H9 (cell line): ENCODE data around the gene SDF2. TPM values are rescaled to one million over a fixed set of nuclear protein-coding genes. Genes with fewer than 3 reads are reported as not detected.

ENCODE experiments used
- DNase-seq: peaks from one replicate; pipeline ENCODE4 v3.0.0-alpha.2; 2017
- H2AFZ ChIP-seq: one replicate; pipeline ENCODE4 v1.6.1; 2013; ENCODE audit warnings: mild to moderate bottlenecking, low read length, control low read depth, moderate library complexity
- H2AK5ac ChIP-seq: 2 replicates; pipeline ENCODE4 v1.6.1; 2013; ENCODE audit warnings: low read length, control low read depth, mixed read lengths; ENCODE audit not compliant: insufficient read length
- H2BK120ac ChIP-seq: one replicate; pipeline ENCODE4 v1.6.1; 2013; ENCODE audit warnings: low read depth, mild to moderate bottlenecking, low read length, control low read depth, inconsistent platforms; ENCODE audit not compliant: poor library complexity, severe bottlenecking
- H2BK12ac ChIP-seq: 2 replicates; pipeline ENCODE4 v1.6.1; 2013; ENCODE audit warnings: low read length, control low read depth, mixed read lengths, low read depth; ENCODE audit not compliant: insufficient read length
- H2BK15ac ChIP-seq: 2 replicates; pipeline ENCODE4 v1.6.1; 2013; ENCODE audit warnings: low read depth, low read length, control low read depth
- H2BK20ac ChIP-seq: one replicate; pipeline ENCODE4 v1.6.1; 2013; ENCODE audit warnings: low read depth, mild to moderate bottlenecking, low read length, control low read depth, inconsistent platforms; ENCODE audit not compliant: poor library complexity, severe bottlenecking
- H2BK5ac ChIP-seq: 2 replicates; pipeline ENCODE4 v1.6.1; 2013; ENCODE audit warnings: low read length, control low read depth, mixed read lengths; ENCODE audit not compliant: insufficient read length
- H3K14ac ChIP-seq: 2 replicates; pipeline ENCODE4 v1.6.1; 2013; ENCODE audit warnings: low read length, control low read depth; ENCODE audit not compliant: insufficient read depth
- H3K18ac ChIP-seq: 2 replicates; pipeline ENCODE4 v1.6.1; 2013; ENCODE audit warnings: low read depth, mild to moderate bottlenecking, mixed read lengths, low read length, control low read depth; ENCODE audit not compliant: insufficient read length
- H3K23ac ChIP-seq: 2 replicates; pipeline ENCODE4 v1.6.1; 2013; ENCODE audit warnings: low read length, control low read depth, mixed read lengths, low read depth; ENCODE audit not compliant: insufficient read length
- H3K23me2 ChIP-seq: 2 replicates; pipeline ENCODE4 v1.6.1; 2013; ENCODE audit warnings: low read depth, mild to moderate bottlenecking, mixed read lengths, low read length, control low read depth; ENCODE audit not compliant: insufficient read length, poor library complexity, severe bottlenecking
- H3K27ac ChIP-seq: 2 replicates; pipeline ENCODE4 v1.5.1; 2013; ENCODE audit warnings: low read length, control low read depth, mixed read lengths, low read depth; ENCODE audit not compliant: insufficient read length
- H3K27me3 ChIP-seq: 2 replicates; pipeline ENCODE4 v1.6.1; 2013; ENCODE audit warnings: low read length, control low read depth, inconsistent platforms; ENCODE audit not compliant: insufficient read depth
- H3K4ac ChIP-seq: 2 replicates; pipeline ENCODE4 v1.6.1; 2013; ENCODE audit warnings: low read depth, mild to moderate bottlenecking, control low read depth, inconsistent platforms, low read length, moderate library complexity
- H3K4me1 ChIP-seq: 2 replicates; pipeline ENCODE4 v1.6.1; 2013; ENCODE audit warnings: low read length, control low read depth, inconsistent platforms; ENCODE audit not compliant: insufficient read depth
- H3K4me2 ChIP-seq: 2 replicates; pipeline ENCODE4 v1.6.1; 2013; ENCODE audit warnings: low read length, control low read depth, mixed read lengths; ENCODE audit not compliant: insufficient read length, insufficient read depth
- H3K56ac ChIP-seq: 2 replicates; pipeline ENCODE4 v1.6.1; 2013; ENCODE audit warnings: low read depth, mild to moderate bottlenecking, mixed read lengths, low read length, control low read depth; ENCODE audit not compliant: insufficient read length
- H3K79me1 ChIP-seq: 2 replicates; pipeline ENCODE4 v1.6.1; 2013; ENCODE audit warnings: low read depth, mild to moderate bottlenecking, moderate library complexity, low read length, control low read depth, inconsistent platforms; ENCODE audit not compliant: insufficient read depth, poor library complexity, severe bottlenecking
- H3K79me2 ChIP-seq: 2 replicates; pipeline ENCODE4 v1.6.1; 2013; ENCODE audit warnings: low read length, control low read depth, inconsistent platforms; ENCODE audit not compliant: insufficient read depth
- H3K9ac ChIP-seq: 2 replicates; pipeline ENCODE4 v1.6.1; 2013; ENCODE audit warnings: low read length, control low read depth, mixed read lengths; ENCODE audit not compliant: insufficient read length; ENCODE audit errors: extremely low read depth
- H3K9me3 ChIP-seq: one replicate; pipeline ENCODE4 v1.6.1; 2013; ENCODE audit warnings: low read depth, low read length, inconsistent platforms; ENCODE audit not compliant: control insufficient read depth
- H3T11ph ChIP-seq: one replicate; pipeline ENCODE4 v1.6.1; 2013; ENCODE audit warnings: mild to moderate bottlenecking, low read length, control low read depth, inconsistent platforms
- H4K20me1 ChIP-seq: one replicate; pipeline ENCODE4 v1.6.1; 2013; ENCODE audit not compliant: control insufficient read depth, insufficient read length, insufficient read depth
- H4K5ac ChIP-seq: 2 replicates; pipeline ENCODE4 v1.6.1; 2013; ENCODE audit warnings: low read depth, mild to moderate bottlenecking, mixed read lengths, low read length, control low read depth; ENCODE audit not compliant: insufficient read length
- H4K8ac ChIP-seq: replicated peaks from 2 replicates; pipeline ENCODE4 v1.6.1; 2013; ENCODE audit warnings: low read length, control low read depth, mixed read lengths, low read depth; ENCODE audit not compliant: insufficient read length
- H4K91ac ChIP-seq: 2 replicates; pipeline ENCODE4 v1.6.1; 2013; ENCODE audit warnings: low read depth, mild to moderate bottlenecking, moderate library complexity, mixed read lengths, low read length, control low read depth; ENCODE audit not compliant: insufficient read length
- H3K27ac Mint-ChIP-seq, 3 experiments: 2 replicates in 2 of 3; 3 replicates in 1 of 3; pipeline ENCODE4 v1.8.0; 2020 to 2021; ENCODE audit warnings: mixed read lengths in 3 of 3, mild to moderate bottlenecking in 1 of 3, moderate library complexity in 1 of 3
- H3K27me3 Mint-ChIP-seq: 2 replicates; pipeline ENCODE4 v1.8.0; 2021; ENCODE audit warnings: low read depth, mild to moderate bottlenecking, moderate library complexity, mixed read lengths
- H3K36me3 Mint-ChIP-seq, 3 experiments: 2 replicates in 2 of 3; 3 replicates in 1 of 3; pipeline ENCODE4 v1.8.0; 2020 to 2021; ENCODE audit warnings: low read depth in 3 of 3, mixed read lengths in 3 of 3; ENCODE audit not compliant: insufficient read depth in 1 of 3
- H3K4me1 Mint-ChIP-seq, 2 experiments: 2 replicates each; pipeline ENCODE4 v1.8.0; 2020; ENCODE audit warnings: mixed read lengths in 2 of 2
- H3K4me3 Mint-ChIP-seq, 2 experiments: 2 replicates in 1 of 2; 3 replicates in 1 of 2; pipeline ENCODE4 v1.8.0; 2020 to 2021; ENCODE audit warnings: mild to moderate bottlenecking in 2 of 2, mixed read lengths in 2 of 2, moderate library complexity in 1 of 2
- H3K9me3 Mint-ChIP-seq, 2 experiments: 2 replicates in 1 of 2; 3 replicates in 1 of 2; pipeline ENCODE4 v1.8.0; 2020; ENCODE audit warnings: mild to moderate bottlenecking in 2 of 2, mixed read lengths in 2 of 2, moderate library complexity in 1 of 2
- CTCF ChIP-seq: fragments of 200-600 bp; sonication (generic); conservative IDR thresholded peaks from 3 replicates; pipeline ENCODE4 v1.8.0; 2021; ENCODE audit warnings: antibody characterized with exemption, mild to moderate bottlenecking
- WGBS: extraction: QIAGEN DNeasy Blood & Tissue Kit; methylation state at CpG from one replicate; pipeline ENCODE4 v1.1.7; 2013; ENCODE audit warnings: missing lambda C conversion rate, low lambda C conversion rate, mixed read lengths; ENCODE audit not compliant: insufficient read length; ENCODE audit errors: extremely low coverage; 5-methylcytosine and 5-hydroxymethylcytosine counted together
- total RNA-seq: library from RNA; stranded (reverse); gene quantifications from 2 replicates; pipeline ENCODE4 v1.2.1, GENCODE V29; 2021

Gene SDF2
- total RNA-seq, 1 experiment from 2014 or later: 40.2 TPM

DNA sequence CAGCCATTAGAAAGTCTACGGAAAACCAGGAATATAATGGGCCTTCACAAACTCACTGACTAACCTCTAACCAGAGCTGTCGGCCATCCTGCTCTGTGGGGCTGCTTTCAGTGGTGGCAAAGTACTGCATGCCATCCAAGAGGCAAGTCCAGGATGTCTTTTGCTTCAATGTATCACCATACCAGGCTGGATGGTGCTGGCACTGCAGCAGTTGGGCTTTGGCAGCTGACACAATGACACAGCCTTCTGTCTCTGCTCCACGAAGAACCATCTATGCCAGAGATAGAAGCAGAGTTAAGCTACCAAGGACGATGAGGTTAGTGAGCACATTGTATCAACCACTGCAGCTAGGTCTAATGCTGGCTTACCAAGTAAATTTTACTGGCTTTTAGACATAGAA lies 38.0 kb downstream of the SDF2 start:
- no peaks in the 10 kb centered on the region for H3K79me1 ChIP-seq
- H3K4ac ChIP-seq: no peak overlapping the region
- H2AFZ ChIP-seq: no peak overlapping the region
- H3K23ac ChIP-seq: no peak overlapping the region
- H3K4me1 Mint-ChIP-seq: no peaks in the 10 kb centered on the region
- WGBS: no CpG with 5 or more reads among the region's 4 CpGs
- no peak overlapping the region for H2BK120ac ChIP-seq
- H4K8ac ChIP-seq: no peak overlapping the region
- H3T11ph ChIP-seq: no peak overlapping the region
- H3K27ac ChIP-seq: no peak overlapping the region
- no peak overlapping the region for H2BK20ac ChIP-seq
- no peak overlapping the region for H2AK5ac ChIP-seq
- no peaks in the 10 kb centered on the region for H3K27me3 ChIP-seq
- H4K91ac ChIP-seq: no peak overlapping the region
- H3K23me2 ChIP-seq: no peaks in the 10 kb centered on the region
- H4K5ac ChIP-seq: no peak overlapping the region
- DNase-seq: no peak
- no peak overlapping the region for H3K4me3 Mint-ChIP-seq
- H3K14ac ChIP-seq: no peak overlapping the region
- H3K27me3 Mint-ChIP-seq: no peaks in the 10 kb centered on the region; the same call in 1 of the 2 replicates
- H3K36me3 Mint-ChIP-seq: peaks cover 54 to 90% (median 82%) of the 10 kb centered on the region in 3 experiments; a peak in 6 of 7 replicates
- no peaks in the 10 kb centered on the region for H3K9me3 ChIP-seq
- no peak overlapping the region for H2BK15ac ChIP-seq
- H2BK5ac ChIP-seq: no peak overlapping the region
- no peak overlapping the region for H3K9ac ChIP-seq
- H3K18ac ChIP-seq: no peak overlapping the region
- no peak overlapping the region for H2BK12ac ChIP-seq
- H4K20me1 ChIP-seq: no peaks in the 10 kb centered on the region
- no peak for TF ChIP-seq CTCF
- no peak overlapping the region for H3K4me2 ChIP-seq
- no peaks in the 10 kb centered on the region for H3K79me2 ChIP-seq
- no peak overlapping the region for H3K27ac Mint-ChIP-seq
- no peak overlapping the region for H3K56ac ChIP-seq
- H3K9me3 Mint-ChIP-seq: no peaks in the 10 kb centered on the region
- no peaks in the 10 kb centered on the region for H3K4me1 ChIP-seq
